ENCODE data around the gene BLOC1S3.

DNA sequence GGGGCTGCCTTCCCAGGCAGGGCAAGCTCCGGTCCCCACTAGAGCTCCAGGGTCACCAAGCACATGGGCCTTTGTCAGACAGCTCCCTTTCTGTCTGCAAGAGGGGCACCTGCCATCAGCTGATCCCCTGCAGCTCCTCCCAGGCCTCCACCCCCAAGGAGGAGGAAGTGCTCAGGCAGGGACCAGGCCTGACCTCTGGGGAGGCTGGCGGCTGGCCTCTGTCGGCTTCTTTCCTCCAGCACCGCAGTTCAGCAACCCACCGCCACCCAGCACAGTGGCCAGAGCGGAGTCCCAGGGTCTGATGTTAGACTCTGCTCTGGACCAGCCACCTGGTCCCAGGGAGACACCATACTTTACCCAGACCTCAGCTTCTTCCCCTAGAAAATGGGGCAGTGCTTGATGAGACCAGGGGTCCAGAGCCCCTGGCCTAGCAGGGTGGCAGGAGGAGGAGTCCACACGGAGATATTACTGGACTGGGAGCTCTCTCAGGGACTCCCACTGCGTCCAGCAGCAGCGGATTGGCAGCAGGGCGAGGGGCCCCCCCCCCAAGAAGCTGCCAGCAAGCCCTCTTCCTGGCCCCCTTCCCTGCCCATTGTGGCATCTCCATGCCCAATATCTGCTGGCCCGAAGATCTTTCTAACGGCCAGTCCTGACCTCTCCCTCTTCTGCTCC is 41.9 kb upstream of the BLOC1S3 start:
- TF ChIP-seq BHLHE40 (IDR thresholded peaks at IDR 0.05; ENCODE audit: low read depth, low read length): no peak
- TF ChIP-seq NFE2L2 (IDR thresholded peaks at IDR 0.05; ENCODE audit: low read depth, low read length): no peak
- TF ChIP-seq, protein P1, sequence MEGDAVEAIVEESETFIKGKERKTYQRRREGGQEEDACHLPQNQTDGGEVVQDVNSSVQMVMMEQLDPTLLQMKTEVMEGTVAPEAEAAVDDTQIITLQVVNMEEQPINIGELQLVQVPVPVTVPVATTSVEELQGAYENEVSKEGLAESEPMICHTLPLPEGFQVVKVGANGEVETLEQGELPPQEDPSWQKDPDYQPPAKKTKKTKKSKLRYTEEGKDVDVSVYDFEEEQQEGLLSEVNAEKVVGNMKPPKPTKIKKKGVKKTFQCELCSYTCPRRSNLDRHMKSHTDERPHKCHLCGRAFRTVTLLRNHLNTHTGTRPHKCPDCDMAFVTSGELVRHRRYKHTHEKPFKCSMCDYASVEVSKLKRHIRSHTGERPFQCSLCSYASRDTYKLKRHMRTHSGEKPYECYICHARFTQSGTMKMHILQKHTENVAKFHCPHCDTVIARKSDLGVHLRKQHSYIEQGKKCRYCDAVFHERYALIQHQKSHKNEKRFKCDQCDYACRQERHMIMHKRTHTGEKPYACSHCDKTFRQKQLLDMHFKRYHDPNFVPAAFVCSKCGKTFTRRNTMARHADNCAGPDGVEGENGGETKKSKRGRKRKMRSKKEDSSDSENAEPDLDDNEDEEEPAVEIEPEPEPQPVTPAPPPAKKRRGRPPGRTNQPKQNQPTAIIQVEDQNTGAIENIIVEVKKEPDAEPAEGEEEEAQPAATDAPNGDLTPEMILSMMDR (conservative IDR thresholded peaks at IDR 0.05; ENCODE audit: low read depth, low read length): no peak
- TF ChIP-seq MAFK (IDR thresholded peaks at IDR 0.05; ENCODE audit: low read depth, low read length): no peak
- no peak for TF ChIP-seq POLR2A (IDR thresholded peaks at IDR 0.05; ENCODE audit: low read depth, low read length)
- TF ChIP-seq RAD21 (IDR thresholded peaks at IDR 0.05; ENCODE audit: low read length): no peak
- TF ChIP-seq, protein P2, sequence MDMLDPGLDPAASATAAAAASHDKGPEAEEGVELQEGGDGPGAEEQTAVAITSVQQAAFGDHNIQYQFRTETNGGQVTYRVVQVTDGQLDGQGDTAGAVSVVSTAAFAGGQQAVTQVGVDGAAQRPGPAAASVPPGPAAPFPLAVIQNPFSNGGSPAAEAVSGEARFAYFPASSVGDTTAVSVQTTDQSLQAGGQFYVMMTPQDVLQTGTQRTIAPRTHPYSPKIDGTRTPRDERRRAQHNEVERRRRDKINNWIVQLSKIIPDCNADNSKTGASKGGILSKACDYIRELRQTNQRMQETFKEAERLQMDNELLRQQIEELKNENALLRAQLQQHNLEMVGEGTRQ (IDR thresholded peaks at IDR 0.05; ENCODE audit: low read depth, low read length): no peak
- no peak for TF ChIP-seq MAZ (IDR thresholded peaks at IDR 0.05; ENCODE audit: borderline replicate concordance, low read depth, low read length)
- TF ChIP-seq CHD1 (IDR thresholded peaks at IDR 0.05; ENCODE audit: low read depth, low read length): no peak
- TF ChIP-seq SMC3 (IDR thresholded peaks at IDR 0.05; ENCODE audit: low read depth, low read length): no peak
- no peak for TF ChIP-seq RFX5 (IDR thresholded peaks at IDR 0.05; ENCODE audit: low read depth, low read length)
- TF ChIP-seq CEBPB (IDR thresholded peaks at IDR 0.05; ENCODE audit: low read depth, low read length): no peak
- TF ChIP-seq MXI1 (IDR thresholded peaks at IDR 0.05; ENCODE audit: borderline replicate concordance, low read depth, low read length): no peak
- no peak for TF ChIP-seq RCOR1 (IDR thresholded peaks at IDR 0.05; ENCODE audit: insufficient replicate concordance, low read length)
